Measurements from ENCODE around the gene IL34.
A peak's percentile ranks its signal among the peaks of the same experiment; 100 is the strongest.

The IL34 gene

DNA sequence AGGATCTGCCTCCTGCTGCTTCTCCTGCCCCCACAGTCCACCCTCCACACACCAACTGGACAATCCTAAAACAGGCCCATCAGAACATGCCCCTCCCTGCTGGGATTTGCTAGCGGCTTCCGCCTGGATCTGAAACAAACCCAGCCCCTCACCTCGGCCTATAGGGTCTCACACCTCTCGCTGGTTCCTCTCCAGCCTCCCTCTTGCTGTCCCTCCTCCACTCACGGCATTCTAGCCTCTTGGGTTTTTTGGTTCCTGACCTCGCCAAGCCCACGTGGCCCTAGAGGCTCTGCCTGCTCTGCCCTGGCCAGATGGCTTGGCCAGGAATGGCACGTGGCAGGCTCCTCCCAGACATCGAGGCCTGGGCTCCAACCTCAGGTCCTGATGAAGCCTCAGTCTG is 55.2 kb downstream of the IL34 start:
- peaks cover 6% of the 10 kb centered on the region for H3K4me1 ChIP-seq (ENCODE audit: control insufficient read depth, insufficient read depth, low read length)
- H3K9ac ChIP-seq (ENCODE audit: low read depth, low read length), result no peak overlapping the region
- no peak overlapping the region for H3K27ac ChIP-seq (ENCODE audit: low read depth, low read length)
- no peak overlapping the region for H3K4me3 ChIP-seq (ENCODE audit: low read depth, low read length)
- no peaks in the 10 kb centered on the region for H3K36me3 ChIP-seq (ENCODE audit: control insufficient read depth, insufficient read depth, low read length)
- H3K27me3 ChIP-seq (ENCODE audit: control insufficient read depth, insufficient read depth, low read length), result no peaks in the 10 kb centered on the region
- H3K9me3 ChIP-seq (ENCODE audit: control insufficient read depth, insufficient read depth, low read length), result no peaks in the 10 kb centered on the region

DNA sequence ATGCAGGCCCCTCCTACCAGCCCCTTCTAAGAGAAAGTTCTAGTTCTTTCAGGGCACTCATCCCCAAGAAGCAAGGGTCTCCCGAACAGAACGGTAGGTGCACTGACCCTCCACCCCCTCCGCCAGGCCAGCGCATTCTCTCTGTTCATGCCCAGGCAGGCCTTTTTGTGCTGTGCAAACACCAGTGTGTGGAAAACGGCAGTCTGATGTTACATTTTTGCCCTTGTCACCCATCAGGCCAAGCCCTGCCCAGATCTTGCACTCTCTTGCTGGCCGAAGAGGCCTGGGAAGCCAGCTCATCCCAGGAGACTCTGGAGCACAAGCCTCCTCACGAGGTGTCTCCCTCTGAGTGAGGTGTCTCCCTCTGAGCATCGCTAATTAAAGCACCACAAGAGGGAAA is 55.6 kb downstream of the IL34 start:
- H3K27ac ChIP-seq (ENCODE audit: low read depth, low read length), result no peak overlapping the region
- H3K36me3 ChIP-seq (ENCODE audit: control insufficient read depth, insufficient read depth, low read length), result no peaks in the 10 kb centered on the region
- no peaks in the 10 kb centered on the region for H3K27me3 ChIP-seq (ENCODE audit: control insufficient read depth, insufficient read depth, low read length)
- no peak overlapping the region for H3K9ac ChIP-seq (ENCODE audit: low read depth, low read length)
- H3K4me3 ChIP-seq (ENCODE audit: low read depth, low read length), result no peak overlapping the region
- no peaks in the 10 kb centered on the region for H3K9me3 ChIP-seq (ENCODE audit: control insufficient read depth, insufficient read depth, low read length)
- peaks cover 6% of the 10 kb centered on the region for H3K4me1 ChIP-seq (ENCODE audit: control insufficient read depth, insufficient read depth, low read length)

DNA sequence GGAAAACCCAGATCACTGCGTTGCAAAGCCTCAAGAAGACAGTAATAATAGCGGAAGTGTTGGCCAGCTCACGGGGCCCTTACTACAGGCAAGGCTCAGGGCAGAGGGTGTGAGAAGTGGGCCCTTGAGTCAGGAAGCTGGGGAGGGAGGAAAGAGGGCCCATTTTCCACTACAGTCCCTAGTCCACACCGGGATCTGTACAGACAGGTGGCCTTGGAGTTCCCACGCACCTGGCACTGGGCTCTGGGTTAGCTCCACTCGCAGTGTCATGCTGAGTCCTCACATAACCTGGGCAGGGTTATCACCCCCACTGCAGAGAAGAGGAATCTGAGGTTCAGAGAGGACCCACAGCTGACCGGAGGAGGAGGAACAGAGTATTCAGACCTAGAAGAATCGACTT is 56.3 kb downstream of the IL34 start:
- Histone ChIP-seq H3K36me3 (ENCODE audit: control insufficient read depth, insufficient read depth, low read length) (no peaks in the 10 kb centered on the region), H3K27me3 (ENCODE audit: control insufficient read depth, insufficient read depth, low read length) (no peaks in the 10 kb centered on the region), H3K4me3 (ENCODE audit: low read depth, low read length) (no peak overlapping the region), H3K9ac (ENCODE audit: low read depth, low read length) (no peak overlapping the region), H3K27ac (ENCODE audit: low read depth, low read length) (no peak overlapping the region), H3K9me3 (ENCODE audit: control insufficient read depth, insufficient read depth, low read length) (no peaks in the 10 kb centered on the region), H3K4me1 (ENCODE audit: control insufficient read depth, insufficient read depth, low read length) (peaks cover 6% of the 10 kb centered on the region)

GRCh38 chr16:70703041-70703834 is 56.9 kb downstream of the IL34 start:
- H3K27me3 ChIP-seq (ENCODE audit: control insufficient read depth, insufficient read depth, low read length), result no peaks in the 10 kb centered on the region
- no peaks in the 10 kb centered on the region for H3K9me3 ChIP-seq (ENCODE audit: control insufficient read depth, insufficient read depth, low read length)
- H3K27ac ChIP-seq (ENCODE audit: low read depth, low read length), result no peak overlapping the region
- H3K4me1 ChIP-seq (ENCODE audit: control insufficient read depth, insufficient read depth, low read length), result peaks cover 8% of the 10 kb centered on the region
- H3K36me3 ChIP-seq (ENCODE audit: control insufficient read depth, insufficient read depth, low read length), result no peaks in the 10 kb centered on the region
- no peak overlapping the region for H3K9ac ChIP-seq (ENCODE audit: low read depth, low read length)
- no peak overlapping the region for H3K4me3 ChIP-seq (ENCODE audit: low read depth, low read length)

DNA sequence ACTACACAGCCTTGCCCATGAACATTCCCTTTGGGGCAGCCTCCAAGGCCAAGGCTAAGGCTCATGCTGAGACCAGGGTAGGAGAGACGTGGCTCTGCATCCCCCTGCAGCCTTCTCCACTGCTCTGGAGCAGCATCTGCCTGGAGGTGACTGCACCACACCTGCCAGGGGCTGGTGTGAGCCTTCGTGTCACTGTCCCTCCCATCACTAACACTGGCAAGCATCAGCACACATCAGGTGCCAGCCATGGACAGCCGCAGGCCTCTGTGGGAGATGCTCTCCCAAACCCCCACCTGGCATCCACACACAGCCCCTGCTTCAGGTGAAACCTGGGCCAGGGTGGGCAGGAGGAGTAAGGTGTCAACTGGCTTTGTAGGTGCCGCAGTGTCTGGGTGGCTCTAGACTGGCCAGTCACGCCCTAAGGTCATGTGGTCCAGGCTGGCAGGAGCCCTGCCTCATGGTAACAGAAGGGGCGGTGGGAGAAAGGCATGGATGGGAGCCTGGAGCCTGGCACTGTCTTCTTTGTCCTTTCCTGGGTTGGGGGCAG is 57.5 kb downstream of the IL34 start:
- no peak overlapping the region for H3K27ac ChIP-seq (ENCODE audit: low read depth, low read length)
- H3K4me1 ChIP-seq (ENCODE audit: control insufficient read depth, insufficient read depth, low read length), result peaks cover 13% of the 10 kb centered on the region
- H3K9me3 ChIP-seq (ENCODE audit: control insufficient read depth, insufficient read depth, low read length), result no peaks in the 10 kb centered on the region
- no peak overlapping the region for H3K9ac ChIP-seq (ENCODE audit: low read depth, low read length)
- no peak overlapping the region for H3K4me3 ChIP-seq (ENCODE audit: low read depth, low read length)
- no peaks in the 10 kb centered on the region for H3K27me3 ChIP-seq (ENCODE audit: control insufficient read depth, insufficient read depth, low read length)
- H3K36me3 ChIP-seq (ENCODE audit: control insufficient read depth, insufficient read depth, low read length), result no peaks in the 10 kb centered on the region

GRCh38 chr16:70704586-70704985 is 58.2 kb downstream of the IL34 start:
- Histone ChIP-seq H3K27me3 (ENCODE audit: control insufficient read depth, insufficient read depth, low read length) (no peaks in the 10 kb centered on the region), H3K9ac (ENCODE audit: low read depth, low read length) (no peak overlapping the region), H3K4me1 (ENCODE audit: control insufficient read depth, insufficient read depth, low read length) (peaks cover 13% of the 10 kb centered on the region), H3K27ac (ENCODE audit: low read depth, low read length) (no peak overlapping the region), H3K36me3 (ENCODE audit: control insufficient read depth, insufficient read depth, low read length) (no peaks in the 10 kb centered on the region), H3K4me3 (ENCODE audit: low read depth, low read length) (no peak overlapping the region), H3K9me3 (ENCODE audit: control insufficient read depth, insufficient read depth, low read length) (no peaks in the 10 kb centered on the region)

DNA sequence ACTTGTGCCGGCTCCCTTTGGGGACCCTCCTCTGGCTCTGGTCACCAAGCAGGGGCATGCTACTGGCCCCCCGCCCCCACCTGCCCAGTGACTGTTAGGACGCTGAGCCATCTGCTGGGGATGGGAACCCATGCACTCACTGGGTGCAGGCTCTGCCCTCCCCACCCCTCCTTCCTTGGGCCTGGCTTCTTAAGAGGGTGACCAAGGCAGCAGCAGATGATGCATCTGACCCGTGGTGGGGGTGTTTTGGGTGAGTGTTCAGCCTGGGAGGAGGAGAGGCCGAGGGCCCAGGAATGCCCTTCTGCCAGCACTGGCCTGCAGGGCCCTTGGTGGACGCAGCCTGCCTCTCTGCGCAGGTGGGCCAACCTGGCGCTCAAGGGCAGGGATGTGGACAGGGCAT is 58.7 kb downstream of the IL34 start:
- H3K36me3 ChIP-seq (ENCODE audit: control insufficient read depth, insufficient read depth, low read length), result no peaks in the 10 kb centered on the region
- H3K9me3 ChIP-seq (ENCODE audit: control insufficient read depth, insufficient read depth, low read length), result no peaks in the 10 kb centered on the region
- no peak overlapping the region for H3K27ac ChIP-seq (ENCODE audit: low read depth, low read length)
- H3K4me3 ChIP-seq (ENCODE audit: low read depth, low read length), result no peak overlapping the region
- H3K9ac ChIP-seq (ENCODE audit: low read depth, low read length), result no peak overlapping the region
- no peaks in the 10 kb centered on the region for H3K27me3 ChIP-seq (ENCODE audit: control insufficient read depth, insufficient read depth, low read length)
- H3K4me1 ChIP-seq (ENCODE audit: control insufficient read depth, insufficient read depth, low read length), result peaks cover 13% of the 10 kb centered on the region

- H3K4me3 ChIP-seq (ENCODE audit: low read depth, low read length), result no peak overlapping the region
- H3K9me3 ChIP-seq (ENCODE audit: control insufficient read depth, insufficient read depth, low read length), result no peaks in the 10 kb centered on the region
- no peak overlapping the region for H3K9ac ChIP-seq (ENCODE audit: low read depth, low read length)
- peaks cover 13% of the 10 kb centered on the region for H3K4me1 ChIP-seq (ENCODE audit: control insufficient read depth, insufficient read depth, low read length)
- H3K27me3 ChIP-seq (ENCODE audit: control insufficient read depth, insufficient read depth, low read length), result no peaks in the 10 kb centered on the region
- H3K36me3 ChIP-seq (ENCODE audit: control insufficient read depth, insufficient read depth, low read length), result no peaks in the 10 kb centered on the region
- no peak overlapping the region for H3K27ac ChIP-seq (ENCODE audit: low read depth, low read length)
Measured at GRCh38 chr16:70706948-70707465, 60.6 kb downstream of the IL34 start.

DNA sequence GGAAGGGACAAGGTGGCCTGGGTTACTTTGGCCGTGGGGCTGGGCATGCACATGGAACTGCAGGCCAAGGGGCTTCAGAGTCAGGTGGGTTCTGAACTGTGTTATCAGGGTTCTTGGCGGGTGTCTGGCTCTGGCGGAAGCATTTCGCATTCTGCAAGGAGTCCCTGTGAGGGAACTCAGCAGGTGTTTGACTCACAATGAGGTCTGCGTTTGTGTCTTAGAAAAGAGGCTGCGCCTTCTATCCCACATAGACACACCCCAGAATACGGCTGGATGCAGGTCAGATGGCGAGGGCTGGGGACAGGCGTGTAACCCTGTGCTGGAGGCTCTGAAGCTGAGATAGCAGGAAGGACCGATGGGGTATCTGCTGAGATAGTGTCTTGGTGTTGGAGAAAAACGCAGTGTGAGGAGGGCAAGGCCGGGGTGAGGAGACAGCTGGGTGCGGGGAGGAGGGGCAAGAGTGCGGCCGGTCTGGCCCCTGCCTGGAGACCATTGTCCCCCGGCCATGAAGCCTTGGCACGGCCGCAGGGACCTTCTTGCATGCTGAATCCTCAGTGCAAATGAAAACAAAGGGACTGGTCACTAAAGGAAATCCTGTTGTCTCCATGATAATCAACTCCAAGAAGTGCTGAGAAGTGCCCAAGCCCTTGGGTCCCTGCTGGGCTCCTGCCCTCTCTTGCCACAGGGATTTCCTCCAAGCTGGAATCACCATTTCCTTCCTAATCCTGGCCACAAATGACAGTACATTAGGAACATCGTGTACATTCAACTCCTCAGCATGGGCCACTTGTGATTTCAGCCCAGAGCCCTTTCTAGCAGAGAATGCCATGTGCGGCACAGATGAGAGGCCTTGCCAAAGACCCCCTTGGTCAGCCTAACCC is 62.2 kb downstream of the IL34 start:
- peak overlapping the region; percentile 42 for H3K27ac ChIP-seq (ENCODE audit: low read depth, low read length)
- H3K36me3 ChIP-seq (ENCODE audit: control insufficient read depth, insufficient read depth, low read length), result no peaks in the 10 kb centered on the region
- peaks cover 21% of the 10 kb centered on the region for H3K4me1 ChIP-seq (ENCODE audit: control insufficient read depth, insufficient read depth, low read length)

GRCh38 chr16:70709457-70709856 is 63.1 kb downstream of the IL34 start:
- H3K4me3 ChIP-seq (ENCODE audit: low read depth, low read length), result no peak overlapping the region
- no peaks in the 10 kb centered on the region for H3K9me3 ChIP-seq (ENCODE audit: control insufficient read depth, insufficient read depth, low read length)
- peaks cover 24% of the 10 kb centered on the region for H3K4me1 ChIP-seq (ENCODE audit: control insufficient read depth, insufficient read depth, low read length)
- H3K9ac ChIP-seq (ENCODE audit: low read depth, low read length), result no peak overlapping the region
- no peaks in the 10 kb centered on the region for H3K36me3 ChIP-seq (ENCODE audit: control insufficient read depth, insufficient read depth, low read length)
- no peak overlapping the region for H3K27ac ChIP-seq (ENCODE audit: low read depth, low read length)
- H3K27me3 ChIP-seq (ENCODE audit: control insufficient read depth, insufficient read depth, low read length), result no peaks in the 10 kb centered on the region

More for the DNA sequence above, 62.2 kb downstream of the IL34 start:
- H3K27me3 ChIP-seq (ENCODE audit: control insufficient read depth, insufficient read depth, low read length), result no peaks in the 10 kb centered on the region
- H3K9ac ChIP-seq (ENCODE audit: low read depth, low read length), result no peak overlapping the region
- H3K4me3 ChIP-seq (ENCODE audit: low read depth, low read length), result no peak overlapping the region
- H3K9me3 ChIP-seq (ENCODE audit: control insufficient read depth, insufficient read depth, low read length), result no peaks in the 10 kb centered on the region

DNA sequence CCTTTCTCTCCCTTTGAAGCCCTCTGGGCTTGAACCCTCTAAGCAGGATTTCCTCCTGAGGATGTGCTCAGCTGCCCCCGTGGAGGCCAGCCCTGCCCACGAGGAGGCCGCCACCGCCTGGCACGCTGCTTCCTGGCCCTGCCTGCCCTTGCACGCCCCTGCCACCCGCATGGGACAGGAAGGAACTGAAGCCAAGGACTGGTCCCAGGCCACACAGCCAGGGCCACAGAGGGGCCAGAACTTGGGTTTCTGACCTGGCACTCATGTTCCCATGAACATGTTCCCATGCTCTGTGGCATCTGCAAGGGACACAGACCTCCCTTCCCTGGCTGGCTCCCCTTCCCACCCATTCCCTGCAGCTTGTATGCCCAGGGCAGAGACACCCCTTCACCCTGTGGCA is 63.6 kb downstream of the IL34 start:
- no peaks in the 10 kb centered on the region for H3K9me3 ChIP-seq (ENCODE audit: control insufficient read depth, insufficient read depth, low read length)
- H3K4me1 ChIP-seq (ENCODE audit: control insufficient read depth, insufficient read depth, low read length), result peaks cover 28% of the 10 kb centered on the region
- H3K36me3 ChIP-seq (ENCODE audit: control insufficient read depth, insufficient read depth, low read length), result no peaks in the 10 kb centered on the region
- no peaks in the 10 kb centered on the region for H3K27me3 ChIP-seq (ENCODE audit: control insufficient read depth, insufficient read depth, low read length)
- no peak overlapping the region for H3K4me3 ChIP-seq (ENCODE audit: low read depth, low read length)
- H3K27ac ChIP-seq (ENCODE audit: low read depth, low read length), result no peak overlapping the region
- H3K9ac ChIP-seq (ENCODE audit: low read depth, low read length), result no peak overlapping the region

Data from HUES48 (cell line).